ENCODE measurements around the gene CRABP2. TPM values are rescaled to one million over a fixed set of nuclear protein-coding genes. Genes with fewer than 3 reads are reported as not detected.

CRABP2 gene
- total and polyA plus RNA-seq, 10 of the 15 experiments (the other 5 are each of a cell fraction or from before 2014, with no cell fraction given): 0.21 to 1.3 (median 0.41) TPM

GRCh38 chr1:156744344-156744743, 39.0 kb upstream of the CRABP2 start:
- ATAC-seq (no peak), DNase-seq (ENCODE audit: low read depth, low spot score) (no peak), FAIRE-seq (no peak)
- ChIA-PET CTCF (interaction anchor here (0.8 kb wide), 1 partner anchor 18 kb away, joined by 4 read pairs; no protein-coding TSS in a partner anchor), SMC1A (ENCODE audit: uncharacterized antibody, unreplicated experiment) (no interaction called here), POLR2A (no interaction called here), RAD21 (ENCODE audit: unreplicated experiment) (no interaction called here)
- in situ Hi-C loops (cut with MboI) (no loop called here), intact Hi-C loops (cut with micrococcal nuclease; ENCODE audit: unreplicated experiment) (loop anchor here (10.0 kb wide), 1 partner anchor 240 kb away; the partner anchor contains the start of gene MEF2D)
- H3K4me3 ChIP-seq: no peak overlapping the region
- BruUV-seq (replicated peaks): no TSS peak
- H3K4me1 ChIP-seq (ENCODE audit: control insufficient read depth, insufficient read depth, low read length): peaks cover 20% of the 10 kb centered on the region
- WGBS (ENCODE audit: insufficient coverage, insufficient replicate concordance, low lambda C conversion rate, missing lambda C conversion rate): 67% methylated on average over 4 of the region's 12 CpGs
- no peak overlapping the region for H3K4me2 ChIP-seq (ENCODE audit: control insufficient read depth, insufficient read depth)
- H3K36me3 ChIP-seq (ENCODE audit: control insufficient read depth in 2 of 2, insufficient read depth in 2 of 2, low read length in 1 of 2): peaks cover 22 to 23% of the 10 kb centered on the region in 2 experiments
- no peak overlapping the region for H3K9ac ChIP-seq (ENCODE audit: control insufficient read depth, insufficient read depth, low read length)
- H2AFZ ChIP-seq (ENCODE audit: control insufficient read depth, low read depth, low read length): no peak overlapping the region
- H3K79me2 ChIP-seq (ENCODE audit: control insufficient read depth, insufficient read depth, low read length): peaks cover 60% of the 10 kb centered on the region
- no peaks in the 10 kb centered on the region for H3K9me3 ChIP-seq (replicated peaks; ENCODE audit: control insufficient read depth, insufficient read depth, low read length)
- H3K27ac ChIP-seq (ENCODE audit: control insufficient read depth, insufficient read depth): no peak overlapping the region
- no peaks in the 10 kb centered on the region for H3K27me3 ChIP-seq (replicated peaks in 1 of 2; ENCODE audit: control insufficient read depth in 2 of 2, insufficient read depth in 2 of 2, low read length in 1 of 2)
- H4K20me1 ChIP-seq (ENCODE audit: control insufficient read depth, insufficient read depth): no peaks in the 10 kb centered on the region
- TF ChIP-seq STAT1 (conservative IDR thresholded peaks at IDR 0.05) (no peak), KDM1A (IDR thresholded peaks at IDR 0.05; ENCODE audit: borderline replicate concordance) (no peak), GABPA (IDR thresholded peaks at IDR 0.05; ENCODE audit: low read depth) (no peak), BRCA1 (IDR thresholded peaks at IDR 0.05; ENCODE audit: low read depth, low read length) (no peak), SRF (IDR thresholded peaks at IDR 0.05; ENCODE audit: low read depth in 2 of 2, low read length in 2 of 2) (no peak), E2F8 (IDR thresholded peaks at IDR 0.05; ENCODE audit: low read depth, partially characterized antibody) (no peak), SREBF2 (IDR thresholded peaks at IDR 0.05; ENCODE audit: low read length) (no peak), HDAC6 (IDR thresholded peaks at IDR 0.05; ENCODE audit: unreplicated experiment) (no peak), CEBPZ (IDR thresholded peaks at IDR 0.05; ENCODE audit: low read depth, low read length) (no peak)
- TF ChIP-seq, protein P1, sequence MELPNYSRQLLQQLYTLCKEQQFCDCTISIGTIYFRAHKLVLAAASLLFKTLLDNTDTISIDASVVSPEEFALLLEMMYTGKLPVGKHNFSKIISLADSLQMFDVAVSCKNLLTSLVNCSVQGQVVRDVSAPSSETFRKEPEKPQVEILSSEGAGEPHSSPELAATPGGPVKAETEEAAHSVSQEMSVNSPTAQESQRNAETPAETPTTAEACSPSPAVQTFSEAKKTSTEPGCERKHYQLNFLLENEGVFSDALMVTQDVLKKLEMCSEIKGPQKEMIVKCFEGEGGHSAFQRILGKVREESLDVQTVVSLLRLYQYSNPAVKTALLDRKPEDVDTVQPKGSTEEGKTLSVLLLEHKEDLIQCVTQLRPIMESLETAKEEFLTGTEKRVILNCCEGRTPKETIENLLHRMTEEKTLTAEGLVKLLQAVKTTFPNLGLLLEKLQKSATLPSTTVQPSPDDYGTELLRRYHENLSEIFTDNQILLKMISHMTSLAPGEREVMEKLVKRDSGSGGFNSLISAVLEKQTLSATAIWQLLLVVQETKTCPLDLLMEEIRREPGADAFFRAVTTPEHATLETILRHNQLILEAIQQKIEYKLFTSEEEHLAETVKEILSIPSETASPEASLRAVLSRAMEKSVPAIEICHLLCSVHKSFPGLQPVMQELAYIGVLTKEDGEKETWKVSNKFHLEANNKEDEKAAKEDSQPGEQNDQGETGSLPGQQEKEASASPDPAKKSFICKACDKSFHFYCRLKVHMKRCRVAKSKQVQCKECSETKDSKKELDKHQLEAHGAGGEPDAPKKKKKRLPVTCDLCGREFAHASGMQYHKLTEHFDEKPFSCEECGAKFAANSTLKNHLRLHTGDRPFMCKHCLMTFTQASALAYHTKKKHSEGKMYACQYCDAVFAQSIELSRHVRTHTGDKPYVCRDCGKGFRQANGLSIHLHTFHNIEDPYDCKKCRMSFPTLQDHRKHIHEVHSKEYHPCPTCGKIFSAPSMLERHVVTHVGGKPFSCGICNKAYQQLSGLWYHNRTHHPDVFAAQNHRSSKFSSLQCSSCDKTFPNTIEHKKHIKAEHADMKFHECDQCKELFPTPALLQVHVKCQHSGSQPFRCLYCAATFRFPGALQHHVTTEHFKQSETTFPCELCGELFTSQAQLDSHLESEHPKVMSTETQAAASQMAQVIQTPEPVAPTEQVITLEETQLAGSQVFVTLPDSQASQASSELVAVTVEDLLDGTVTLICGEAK (IDR thresholded peaks at IDR 0.05; ENCODE audit: borderline replicate concordance): no peak

Measured in GM12878 (cell line).